Stimulated activated CD4-positive, alpha-beta T cell treated with anti-CD3 and anti-CD28 coated beads, Interleukin-2, amount 100 ng/mL, for 48 hours (primary cell): ENCODE results near the gene NAPSA.
"Not testable (repeated sequence)": the region's sequence is repeated elsewhere in the genome, so short reads cannot be mapped to it uniquely, and the experiment has no call there.

Experiments used
- DNase-seq, 2 donors: peaks; one replicate each; pipeline ENCODE4 v3.0.0-alpha.2; 2020

NAPSA gene

DNA sequence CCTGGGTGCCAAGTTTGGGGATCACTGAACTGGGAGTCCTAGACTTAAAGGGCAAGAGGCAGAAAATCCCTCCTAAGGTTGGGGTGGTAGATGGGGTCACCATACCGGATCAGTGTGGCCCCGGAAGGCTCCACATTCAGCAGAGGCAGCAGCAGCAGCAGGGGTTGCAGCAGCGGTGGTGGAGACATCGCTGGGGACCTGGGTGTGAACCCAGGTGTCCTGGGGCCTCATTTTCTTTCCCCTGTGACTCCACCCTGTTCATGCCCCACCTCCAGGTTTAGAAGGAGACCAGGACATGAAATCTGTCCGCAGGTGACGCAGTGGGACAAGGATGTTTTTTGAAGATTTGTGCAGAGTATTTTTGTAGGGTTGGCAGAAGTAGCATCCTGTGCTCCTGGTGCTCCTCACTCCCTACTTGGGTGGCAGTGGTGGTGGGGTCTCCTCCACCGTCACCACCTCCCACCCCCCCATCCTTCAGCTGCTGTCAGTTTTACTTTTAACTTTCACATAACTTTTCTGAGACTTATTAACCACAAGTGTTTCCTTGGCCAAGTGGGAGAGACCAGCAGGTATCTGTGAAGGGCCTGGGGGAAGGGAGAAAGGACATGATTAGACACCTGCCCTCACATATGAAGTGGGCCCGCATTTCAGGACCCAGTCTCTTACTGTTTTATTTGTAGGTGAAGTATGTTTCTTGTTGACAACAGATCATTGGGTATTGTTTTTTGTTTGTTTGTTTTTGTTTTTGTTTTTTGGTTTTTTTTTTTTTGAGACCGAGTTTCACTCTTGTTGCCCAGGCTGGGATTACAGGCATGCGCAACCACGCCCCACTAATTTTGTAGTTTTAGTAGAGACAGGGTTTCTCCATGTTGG lies at the start of gene NAPSA:
Gene NAPSA (minus strand): TSS at position 206 of the 873 bp plus-strand sequence. CDS start 18 bp downstream, at position 188.
- no peak for DNase-seq

DNA sequence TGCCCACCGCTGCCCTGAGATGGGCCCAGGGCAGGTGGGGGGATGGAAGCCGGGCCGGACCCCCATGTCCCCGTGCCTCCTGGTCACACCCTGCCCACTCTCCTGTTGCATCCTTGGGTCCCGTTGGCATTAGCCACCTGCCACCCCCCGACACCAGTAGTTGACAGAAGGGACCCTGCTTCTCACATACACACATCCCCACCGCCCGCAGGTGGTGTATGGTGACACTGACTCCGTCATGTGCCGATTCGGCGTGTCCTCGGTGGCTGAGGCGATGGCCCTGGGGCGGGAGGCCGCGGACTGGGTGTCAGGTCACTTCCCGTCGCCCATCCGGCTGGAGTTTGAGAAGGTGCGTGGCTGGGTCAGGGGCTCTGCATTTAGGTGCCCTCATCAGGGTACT lies 48.1 kb upstream of the NAPSA start:
- no peak for DNase-seq

GRCh38 chr19:50413096-50413495 lies 47.7 kb upstream of the NAPSA start:
- DNase-seq, result no peak

DNA sequence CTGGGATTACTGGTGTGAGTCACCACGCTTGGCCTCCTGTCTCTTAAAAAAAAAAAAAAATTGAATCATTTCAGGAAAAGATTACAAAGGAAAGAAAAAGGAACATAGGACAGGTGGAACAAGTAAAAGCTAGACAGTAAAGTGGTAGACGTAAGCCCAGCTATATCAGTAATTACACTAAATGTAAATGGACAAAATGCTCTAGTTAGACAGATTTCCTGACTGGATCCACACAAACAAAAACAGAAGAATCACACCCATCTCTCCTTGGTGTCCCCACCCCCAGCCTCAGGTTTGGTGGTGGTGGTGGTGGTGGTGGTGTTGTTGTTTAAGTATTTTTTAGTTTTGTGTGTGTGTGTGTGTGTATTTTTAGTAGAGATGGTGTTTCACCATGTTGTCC lies 47.0 kb upstream of the NAPSA start:
- no peak for DNase-seq

DNA sequence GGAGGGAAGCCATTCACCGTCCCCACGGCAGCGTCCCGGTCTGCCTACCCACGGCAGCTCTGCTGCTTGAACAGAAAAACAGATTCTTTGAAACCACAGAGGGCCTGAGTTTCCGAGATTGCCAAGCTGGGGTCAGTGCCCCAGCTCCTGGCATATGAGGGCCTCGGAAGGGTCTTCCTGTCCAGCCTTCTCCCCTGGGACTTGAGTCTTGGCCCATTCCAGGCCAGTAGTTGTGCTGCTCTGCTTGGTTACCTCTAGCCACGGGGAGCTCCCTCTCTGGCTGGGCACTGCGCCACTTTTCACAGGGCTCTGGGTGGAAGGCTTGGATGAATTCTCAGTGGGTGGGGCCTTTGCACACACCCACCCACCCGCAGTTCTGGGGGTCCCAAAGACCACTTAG lies 44.7 kb upstream of the NAPSA start:
- DNase-seq, result no peak

DNA sequence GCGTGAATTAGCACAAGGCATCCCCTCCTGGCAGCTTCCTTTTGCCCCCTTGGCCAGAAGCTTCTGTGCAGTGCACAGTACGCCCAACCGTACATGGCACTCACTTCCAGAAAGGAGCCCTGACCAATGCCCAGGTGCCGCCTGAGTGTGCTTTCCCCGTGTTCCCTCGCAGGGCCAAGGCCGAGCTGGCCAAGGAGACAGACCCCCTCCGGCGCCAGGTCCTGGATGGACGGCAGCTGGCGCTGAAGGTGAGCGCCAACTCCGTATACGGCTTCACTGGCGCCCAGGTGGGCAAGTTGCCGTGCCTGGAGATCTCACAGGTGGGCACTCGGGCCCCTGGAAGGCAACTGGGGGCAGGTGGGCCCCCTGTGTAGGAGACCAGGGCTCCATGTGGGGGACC lies 43.9 kb upstream of the NAPSA start:
- no peak for DNase-seq

DNA sequence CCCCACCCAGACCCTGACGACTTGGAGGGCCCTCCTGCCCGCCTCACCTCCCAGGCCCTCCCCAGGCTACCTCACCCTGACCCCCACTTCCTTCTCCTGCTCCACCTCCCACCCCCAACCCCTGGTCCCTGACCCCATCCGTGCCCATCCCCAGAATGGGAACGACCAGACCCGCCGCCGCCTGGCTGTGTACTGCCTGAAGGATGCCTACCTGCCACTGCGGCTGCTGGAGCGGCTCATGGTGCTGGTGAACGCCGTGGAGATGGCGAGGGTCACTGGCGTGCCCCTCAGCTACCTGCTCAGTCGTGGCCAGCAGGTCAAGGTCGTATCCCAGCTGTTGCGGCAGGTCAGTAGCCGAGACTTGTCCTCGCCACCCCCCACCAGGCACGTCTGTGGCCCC lies 41.4 kb upstream of the NAPSA start:
- no peak for DNase-seq

GRCh38 chr19:50406156-50406820 lies 40.8 kb upstream of the NAPSA start:
- no peak for DNase-seq

- DNase-seq, result no peak
Measured at GRCh38 chr19:50402544-50403301, 37.3 kb upstream of the NAPSA start.

GRCh38 chr19:50401605-50402450 lies 36.4 kb upstream of the NAPSA start:
- no peak for DNase-seq

- no peak for DNase-seq
Measured at GRCh38 chr19:50399368-50399745, 33.9 kb upstream of the NAPSA start.

DNA sequence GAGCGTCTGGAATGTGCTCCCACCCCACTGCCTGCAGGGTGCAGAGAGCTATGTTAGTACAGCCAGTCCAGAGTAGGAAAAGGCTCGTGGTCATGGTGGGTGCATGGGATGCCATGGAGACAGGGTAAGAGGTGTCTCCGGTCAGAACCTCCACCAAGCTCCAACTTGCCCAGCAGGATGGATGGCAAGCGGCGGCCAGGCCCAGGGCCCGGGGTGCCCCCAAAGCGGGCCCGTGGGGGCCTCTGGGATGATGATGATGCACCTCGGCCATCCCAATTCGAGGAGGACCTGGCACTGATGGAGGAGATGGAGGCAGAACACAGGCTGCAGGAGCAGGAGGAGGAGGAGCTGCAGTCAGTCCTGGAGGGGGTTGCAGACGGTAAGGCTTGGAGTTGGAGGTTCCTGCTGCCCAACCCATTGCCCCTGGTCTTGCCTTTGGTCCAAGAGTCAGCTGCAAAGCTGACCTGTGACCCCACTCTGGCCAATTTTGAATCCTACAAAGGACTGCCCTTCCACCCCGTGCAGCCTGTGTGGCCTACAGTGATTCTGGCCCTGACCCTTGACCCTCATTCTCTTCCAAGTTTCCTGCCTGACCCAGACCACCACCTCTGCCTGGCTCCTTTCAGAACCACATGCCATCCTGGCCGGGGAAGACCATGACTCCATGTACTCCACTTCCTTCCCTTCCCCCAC lies 33.4 kb upstream of the NAPSA start:
- no peak for DNase-seq

DNA sequence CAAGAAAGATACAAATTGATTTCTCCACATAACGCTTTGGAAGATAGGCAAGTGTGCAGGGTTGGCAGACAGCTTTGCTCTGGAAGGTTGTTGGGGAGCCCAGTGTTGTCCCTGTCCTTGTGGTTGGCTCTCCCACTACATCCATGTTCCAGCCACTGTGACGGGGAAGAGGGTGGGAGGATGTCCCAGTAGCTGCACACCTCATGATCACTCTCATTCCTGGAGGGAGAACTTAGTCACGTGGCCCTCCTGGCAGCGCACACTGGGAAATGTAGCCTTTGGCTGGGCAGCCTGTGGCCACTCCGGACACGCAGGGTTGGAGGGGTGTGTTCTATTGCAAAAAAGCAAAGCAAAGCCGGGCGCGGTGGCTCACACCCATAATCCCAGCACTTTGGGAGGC lies 28.6 kb upstream of the NAPSA start:
- DNase-seq, result no peak

DNA sequence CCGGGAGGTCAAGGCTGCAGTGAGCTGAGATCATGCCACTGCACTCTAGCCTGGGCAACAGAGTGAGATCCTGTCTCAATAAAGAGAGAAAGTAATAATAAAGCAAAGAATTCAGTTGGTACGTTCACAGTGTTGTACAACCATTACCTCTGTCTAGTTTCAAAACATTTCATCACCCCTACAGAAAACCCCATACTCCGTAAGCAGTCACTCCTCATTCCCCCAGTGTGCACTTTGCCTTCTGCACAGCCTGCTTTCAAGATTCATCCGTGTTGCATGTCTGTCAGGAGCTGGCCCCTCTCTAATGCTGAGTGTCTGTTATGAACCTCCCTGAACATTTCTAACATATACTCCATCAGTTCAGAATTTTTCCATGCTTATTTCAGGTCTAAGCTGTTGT lies 28.1 kb upstream of the NAPSA start:
- no peak for DNase-seq

GRCh38 chr19:50392759-50393158 lies 27.3 kb upstream of the NAPSA start:
- no peak for DNase-seq

- not testable (repeated sequence) for DNase-seq
Measured at GRCh38 chr19:50390952-50391351, 25.5 kb upstream of the NAPSA start.

DNA sequence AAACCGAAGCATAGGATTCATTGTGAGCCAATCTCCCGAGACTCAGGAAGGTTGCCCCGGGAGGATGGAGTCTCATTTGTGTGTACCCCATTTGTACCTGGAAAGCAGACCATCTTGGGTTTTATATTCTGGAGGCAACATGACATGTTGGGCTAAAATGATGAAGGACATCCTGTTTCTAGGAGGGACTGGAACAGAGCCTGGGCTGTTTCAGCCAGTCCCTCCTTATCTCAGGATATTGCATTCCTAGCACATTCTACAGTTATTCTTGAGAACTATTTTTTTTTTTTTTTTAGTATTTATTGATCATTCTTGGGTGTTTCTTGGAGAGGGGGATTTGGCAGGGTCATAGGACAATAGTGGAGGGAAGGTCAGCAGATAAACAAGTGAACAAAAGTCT lies 24.9 kb upstream of the NAPSA start:
- not testable (repeated sequence) for DNase-seq

- DNase-seq, result no peak
Measured at GRCh38 chr19:50387868-50388245, 22.4 kb upstream of the NAPSA start.

GRCh38 chr19:50387176-50387867 lies 21.9 kb upstream of the NAPSA start:
- DNase-seq, result no peak

GRCh38 chr19:50384685-50385535 lies 19.5 kb upstream of the NAPSA start:
- DNase-seq, result no peak
